Islet of Langerhans (tissue), 1 donor: ENCODE measurements around the gene HS3ST3A1.
"Not testable (repeated sequence)": the region's sequence is repeated elsewhere in the genome, so short reads cannot be mapped to it uniquely, and the experiment has no call there.

Experiments
- FAIRE-seq: peaks from one replicate; lab custom pipeline; 2011; peaks lifted over from hg19 to GRCh38; lab: Jason Lieb, UNC

HS3ST3A1 gene

DNA sequence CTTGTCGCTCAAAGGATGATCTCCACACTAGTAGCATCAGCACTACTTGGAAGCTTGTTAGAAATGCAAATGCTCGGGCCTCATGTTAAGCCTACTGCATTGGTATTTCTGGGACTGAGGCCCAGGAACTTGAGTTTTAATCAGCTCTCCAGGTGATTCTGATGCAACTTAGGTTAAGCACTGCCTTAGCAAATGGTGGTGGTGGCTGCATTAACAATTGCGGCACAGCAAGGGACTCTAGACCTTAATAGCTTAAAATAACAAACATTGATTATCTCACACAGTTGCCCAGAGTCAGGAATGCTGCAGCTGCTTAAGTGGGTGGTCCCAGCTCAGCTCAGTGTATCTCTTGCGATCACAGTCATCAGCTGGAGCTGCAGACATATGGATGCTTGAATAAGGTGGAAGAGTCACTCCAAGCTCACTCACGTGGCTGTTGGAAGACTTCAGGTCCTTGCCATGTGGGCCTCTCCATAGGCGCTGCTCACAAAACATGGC lies 25.8 kb downstream of the HS3ST3A1 start:
- FAIRE-seq = no peak

DNA sequence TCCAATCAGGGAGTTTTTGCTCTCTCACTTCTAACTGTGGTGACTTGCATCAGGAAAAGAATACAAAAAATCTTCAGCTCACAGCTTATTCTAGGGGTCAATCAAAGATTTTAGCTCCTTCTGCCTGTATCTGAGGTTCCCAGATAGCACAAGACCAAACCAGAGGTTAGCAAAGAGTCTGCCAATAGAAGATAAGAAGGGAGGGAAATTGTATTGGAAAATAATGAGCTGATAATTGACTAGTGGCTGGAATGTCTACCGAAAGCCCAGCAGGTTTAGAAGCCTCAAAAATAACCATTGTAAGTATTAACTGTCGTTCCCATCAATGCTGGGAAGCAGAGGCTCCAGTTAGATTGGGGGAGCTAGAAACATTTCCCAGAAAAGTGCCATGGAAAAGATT lies 26.3 kb downstream of the HS3ST3A1 start:
- no peak for FAIRE-seq

DNA sequence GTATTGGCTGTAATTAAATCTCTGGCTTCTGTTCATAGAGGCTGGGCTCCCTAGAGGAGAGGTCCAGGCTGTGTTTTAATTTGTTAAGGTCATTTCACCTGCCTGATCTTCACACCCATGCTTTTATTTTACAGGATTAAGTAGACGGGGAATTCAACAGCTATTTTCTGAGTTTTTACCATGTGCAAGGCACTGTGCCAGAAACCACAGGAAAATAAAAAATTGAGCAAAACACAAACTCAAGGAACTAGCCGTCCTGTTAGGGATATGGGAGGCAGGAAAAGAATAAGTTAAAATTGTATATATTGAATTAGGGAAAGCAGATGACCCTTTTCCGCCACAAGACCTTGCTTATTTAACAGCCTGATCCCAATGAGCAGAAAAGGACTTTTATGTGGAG lies 29.1 kb downstream of the HS3ST3A1 start:
- FAIRE-seq = no peak

DNA sequence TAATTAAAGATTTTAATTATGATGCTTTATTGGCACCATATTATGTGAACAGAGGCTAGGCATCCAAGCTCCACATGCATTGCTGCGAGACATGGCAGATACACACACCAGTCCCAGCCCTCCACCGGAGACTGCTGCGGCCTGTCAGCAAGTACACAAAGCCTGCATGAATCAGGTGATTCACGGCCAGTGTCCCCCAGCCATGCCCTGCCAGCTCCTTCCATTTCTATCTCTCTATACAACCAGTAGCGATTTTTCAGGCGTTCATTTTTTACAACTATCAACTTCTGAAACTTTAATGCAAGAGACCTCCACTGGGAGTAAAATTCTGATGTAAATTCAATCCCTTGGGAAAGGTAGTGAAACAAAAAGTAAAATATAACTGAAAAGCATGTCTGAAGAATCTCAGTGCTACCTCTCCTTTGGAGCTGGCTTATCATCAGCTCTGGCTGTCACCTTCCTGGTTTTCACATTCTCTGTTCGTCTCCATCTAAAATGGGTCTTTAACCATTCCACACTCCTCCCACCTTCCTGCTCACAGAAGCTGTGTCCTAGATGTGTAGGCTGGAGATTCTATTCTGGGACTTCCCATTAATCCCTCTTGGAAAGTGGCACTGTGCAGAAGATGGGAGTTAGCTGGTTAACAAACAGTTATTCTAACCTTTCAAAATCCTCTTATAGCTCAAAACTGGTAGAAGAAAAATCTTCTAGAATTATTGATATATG lies 32.2 kb downstream of the HS3ST3A1 start:
- no peak for FAIRE-seq

DNA sequence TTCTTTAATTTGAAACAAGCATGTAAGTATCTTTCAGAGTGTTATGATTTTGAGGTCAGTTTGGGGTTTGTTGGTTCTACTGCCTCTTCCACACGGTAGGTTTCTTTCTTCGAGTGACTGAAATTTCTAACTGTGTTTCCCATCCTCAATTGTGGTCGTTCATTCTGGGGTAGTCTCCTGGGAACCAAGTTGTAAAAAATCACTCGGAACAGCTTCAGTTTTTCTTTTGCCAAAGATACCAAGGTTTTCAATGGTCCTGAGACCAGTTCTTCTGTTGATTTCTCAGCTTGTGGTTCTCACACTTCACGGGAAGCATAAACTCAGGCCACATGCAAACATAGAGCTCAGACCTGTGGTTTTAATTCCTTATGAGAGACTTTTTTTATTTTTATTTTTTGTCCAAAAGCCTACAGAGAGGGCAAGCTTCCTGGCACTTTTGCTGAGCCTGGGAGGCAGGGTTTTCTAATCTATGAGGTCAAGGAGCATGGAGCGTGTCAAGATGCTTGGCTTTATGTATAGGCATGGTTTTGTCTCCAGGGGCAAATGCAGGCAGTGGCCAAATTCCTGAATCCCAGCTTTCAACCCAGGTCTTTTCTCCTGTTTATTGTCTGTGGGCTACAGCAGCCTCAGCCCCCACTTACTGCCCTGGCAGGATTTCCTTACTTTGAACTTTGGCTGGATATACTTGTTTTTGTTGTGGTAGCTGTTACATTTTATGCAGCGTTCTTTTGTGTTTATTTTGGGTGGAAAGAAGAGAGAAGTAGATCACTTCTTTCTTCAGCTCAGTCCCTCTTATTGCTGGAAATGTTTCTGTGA lies 32.9 kb downstream of the HS3ST3A1 start:
- FAIRE-seq = no peak

DNA sequence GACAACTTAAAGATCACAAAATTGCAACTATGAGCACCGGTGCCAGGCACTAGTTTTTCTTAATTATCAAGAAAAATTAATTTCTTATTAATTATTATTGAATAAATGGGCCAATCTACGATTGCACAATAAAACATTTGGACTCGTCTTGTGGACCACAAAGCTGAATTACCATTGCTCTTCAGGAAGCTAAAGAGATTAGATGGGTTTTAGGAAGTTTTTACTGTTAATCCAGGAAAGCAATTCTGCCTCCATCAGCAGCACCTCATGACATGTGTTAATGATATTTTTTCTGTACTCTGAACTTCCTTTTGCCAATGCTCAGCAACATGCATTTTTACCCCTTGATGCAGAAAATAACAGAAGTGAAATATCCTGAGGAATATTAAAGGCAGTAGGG lies 37.9 kb downstream of the HS3ST3A1 start:
- no peak for FAIRE-seq

DNA sequence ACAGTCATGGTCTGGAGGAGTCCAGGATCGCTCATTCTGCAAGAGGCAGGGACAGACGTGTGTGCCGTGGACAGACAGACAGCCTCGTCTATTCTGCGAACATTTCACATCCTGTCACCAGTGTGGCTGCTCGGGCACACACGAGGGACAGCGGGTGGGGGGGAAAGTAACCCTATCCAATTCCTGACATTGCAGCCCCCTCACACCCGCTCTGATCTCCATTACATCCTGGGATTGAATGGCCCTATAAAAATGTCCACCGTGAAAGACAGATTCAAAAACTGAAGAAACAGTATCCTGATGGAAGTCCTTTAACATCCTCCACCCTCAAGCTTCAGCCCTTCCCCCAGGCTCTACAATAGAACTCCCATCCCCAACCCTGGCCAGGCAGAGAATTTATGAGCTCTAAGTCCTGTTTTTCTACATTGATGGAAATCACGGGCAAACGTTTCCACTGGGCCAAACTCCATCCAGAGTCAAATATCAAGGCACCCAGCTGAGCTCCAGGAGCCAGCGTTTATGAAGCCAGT lies 39.4 kb downstream of the HS3ST3A1 start:
- no peak for FAIRE-seq

DNA sequence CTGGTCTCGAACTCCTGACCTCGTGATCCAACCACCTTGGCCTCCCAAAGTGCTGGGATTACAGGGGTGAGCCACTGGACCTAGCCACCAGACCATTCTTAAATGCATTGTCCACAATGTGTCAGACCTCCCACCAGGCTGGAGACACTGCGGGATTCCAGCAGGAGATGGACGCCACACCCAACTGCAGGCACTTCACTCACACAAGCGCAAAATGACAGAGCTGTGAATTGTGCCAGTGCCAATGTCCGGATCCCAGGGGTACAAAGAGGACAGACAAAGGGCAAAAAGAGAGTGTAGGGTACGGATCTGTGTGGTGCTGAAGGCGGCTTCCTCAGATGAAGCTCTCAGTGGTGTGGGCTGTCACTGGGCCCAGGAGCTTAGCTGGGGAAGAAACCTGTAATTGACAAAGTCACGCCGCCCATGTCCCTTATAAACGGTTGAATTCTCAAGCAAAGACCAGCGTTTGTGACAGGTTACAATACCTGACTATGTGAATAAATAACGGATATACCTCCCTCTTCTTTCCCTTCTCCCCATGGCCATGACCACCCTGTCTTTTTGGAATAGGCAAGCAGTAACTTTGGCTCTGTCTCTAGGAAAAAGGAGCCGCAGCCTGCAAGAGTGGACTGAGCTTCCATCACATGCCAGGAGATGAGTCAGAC lies 40.0 kb downstream of the HS3ST3A1 start:
- no peak for FAIRE-seq

DNA sequence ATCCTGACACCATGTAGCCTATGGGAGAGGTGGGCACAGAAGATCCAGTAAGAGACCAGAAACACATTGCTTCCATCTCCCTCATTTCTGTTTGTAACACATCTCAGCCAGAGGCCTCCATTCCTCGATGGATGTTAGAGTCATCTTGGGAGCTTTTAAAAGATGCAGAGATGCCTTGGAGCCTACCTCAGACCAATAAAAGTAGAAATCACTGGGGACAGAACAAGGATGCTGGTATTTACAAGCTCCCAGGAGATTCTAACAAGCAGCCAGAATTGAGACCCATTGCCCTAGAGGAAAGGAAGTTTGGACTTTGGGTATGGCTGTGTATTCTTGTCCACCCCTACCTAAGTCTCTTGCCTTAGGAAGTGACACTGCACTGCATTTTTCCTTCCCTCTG lies 40.8 kb downstream of the HS3ST3A1 start:
- FAIRE-seq = no peak

DNA sequence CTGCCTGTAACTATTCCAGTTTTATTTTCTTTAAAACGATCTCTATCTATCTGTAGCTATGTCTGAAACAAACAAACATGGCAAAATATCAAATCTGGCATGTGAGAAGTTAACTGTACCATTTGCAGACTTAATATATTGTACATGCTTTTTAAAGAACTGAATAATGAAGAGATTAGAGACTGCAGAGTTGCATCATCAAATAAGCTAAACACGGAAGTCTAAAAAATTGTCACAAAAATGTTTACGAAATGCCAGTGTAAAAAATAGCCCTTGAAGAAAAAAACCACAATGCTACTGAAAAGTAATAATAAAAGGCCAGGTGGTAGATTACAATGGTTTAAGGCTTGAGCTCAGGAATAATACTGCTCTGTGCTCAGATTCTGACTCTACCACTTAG lies 43.1 kb downstream of the HS3ST3A1 start:
- no peak for FAIRE-seq

DNA sequence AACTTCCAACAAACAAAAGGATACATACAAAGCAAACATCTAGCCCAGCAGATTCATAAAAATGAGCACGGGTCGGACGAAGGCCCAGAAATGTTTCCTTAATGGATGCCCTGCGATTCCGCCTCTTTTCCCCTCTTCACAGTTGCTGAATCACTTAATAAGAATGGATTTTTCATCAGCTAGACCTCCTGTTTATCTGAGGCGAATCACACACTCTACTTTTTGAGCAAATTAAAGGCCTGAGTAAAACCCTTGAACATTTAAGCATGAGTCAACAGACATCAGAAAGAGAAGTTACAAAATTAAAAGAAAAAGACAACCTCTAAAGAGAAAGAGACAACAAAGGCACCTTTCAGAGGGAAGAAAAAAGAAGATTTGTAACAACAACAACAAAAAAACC lies 44.7 kb downstream of the HS3ST3A1 start:
- FAIRE-seq = no peak

DNA sequence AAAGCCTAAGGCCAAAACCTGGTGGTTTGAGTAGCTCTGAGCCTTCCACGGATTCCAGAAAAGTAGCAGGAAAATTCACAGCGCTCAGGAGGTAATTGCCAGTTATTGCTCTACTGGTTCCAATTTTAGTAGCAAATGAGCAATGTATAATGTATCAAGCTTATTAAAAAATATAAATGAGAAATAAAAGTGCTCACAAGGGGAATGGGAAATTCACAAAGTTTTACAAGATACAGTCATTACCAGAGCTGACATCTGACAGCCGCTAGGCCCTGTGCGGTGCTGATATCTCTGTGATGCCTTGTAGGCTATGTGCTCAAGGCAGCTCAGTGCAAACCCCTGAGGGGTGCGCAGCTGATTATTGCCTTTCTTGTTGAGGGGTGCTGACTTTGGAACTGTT lies 47.5 kb downstream of the HS3ST3A1 start:
- no peak for FAIRE-seq

DNA sequence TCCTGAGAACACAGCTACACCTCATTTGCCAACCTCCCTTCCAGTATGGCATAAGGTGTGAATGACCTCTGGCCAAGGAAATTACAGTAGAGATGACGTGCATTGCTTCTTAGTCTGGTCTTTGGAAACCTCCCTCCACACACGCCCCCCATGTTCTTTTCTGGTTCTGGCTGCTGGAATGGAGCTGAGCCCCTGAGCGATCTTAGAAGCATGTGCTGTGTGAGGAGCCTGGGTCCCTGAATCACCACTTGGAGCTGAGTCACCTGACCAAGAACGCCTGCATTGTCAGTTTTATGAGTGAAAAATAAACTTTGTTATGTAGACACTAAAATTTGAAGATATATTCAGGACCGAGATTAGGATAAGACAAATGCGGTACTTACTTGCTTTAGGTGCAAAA lies 51.4 kb downstream of the HS3ST3A1 start:
- no peak for FAIRE-seq

DNA sequence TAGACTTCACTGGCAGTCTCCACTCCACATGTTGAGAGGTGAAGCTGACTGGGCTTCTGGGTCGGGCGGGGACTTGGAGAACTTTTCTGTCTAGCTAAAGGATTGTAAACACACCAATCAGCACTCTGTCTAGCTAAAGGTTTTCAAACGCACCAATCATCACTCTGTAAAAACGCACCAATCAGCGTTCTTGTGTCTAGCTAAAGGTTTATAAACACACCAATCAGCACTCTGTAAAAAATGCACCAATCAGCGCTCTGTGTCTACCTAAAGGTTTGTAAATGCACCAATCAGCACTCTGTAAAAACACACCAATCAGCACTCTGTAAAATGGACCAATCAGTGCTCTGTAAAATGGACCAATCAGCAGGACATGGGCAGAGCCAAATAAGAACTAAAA lies 53.2 kb downstream of the HS3ST3A1 start:
- not testable (repeated sequence) for FAIRE-seq

DNA sequence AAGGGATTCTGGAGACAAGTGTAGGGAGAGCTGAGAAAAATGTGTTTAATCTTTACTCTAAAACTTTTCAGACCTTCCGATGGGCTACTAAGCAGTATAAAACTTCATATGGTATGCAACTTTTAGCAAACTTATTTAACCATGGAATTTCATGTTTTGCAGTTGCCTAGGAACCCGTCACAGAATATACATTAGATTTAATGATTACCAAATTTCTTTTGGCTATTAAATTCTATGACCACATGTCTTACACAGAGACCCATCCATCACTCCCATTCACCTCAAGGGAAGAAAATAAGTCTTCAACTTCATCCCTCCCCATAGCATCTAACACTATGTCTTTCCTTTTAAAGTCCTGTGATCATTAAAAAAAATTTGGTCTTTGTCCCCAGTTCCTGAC lies 54.9 kb downstream of the HS3ST3A1 start:
- no peak for FAIRE-seq

DNA sequence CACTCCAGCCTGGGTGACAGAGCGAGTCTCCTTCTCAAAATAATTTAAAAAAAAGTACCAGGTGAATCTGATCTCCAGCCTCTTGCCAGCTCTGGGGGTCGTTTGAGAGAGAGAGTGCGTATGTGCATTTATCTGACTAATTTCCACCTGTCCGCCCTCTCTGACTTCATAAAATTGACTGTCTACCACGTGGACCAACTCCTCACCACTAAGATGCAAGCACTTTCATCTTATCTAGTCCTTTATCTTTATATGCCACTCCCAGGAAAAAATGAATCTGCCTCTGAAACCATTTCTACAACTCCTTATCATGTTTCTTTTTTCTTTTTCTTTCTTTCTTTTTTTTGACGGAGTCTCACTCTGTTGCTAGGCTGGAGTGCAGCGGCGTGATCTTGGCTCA lies 55.8 kb downstream of the HS3ST3A1 start:
- FAIRE-seq = no peak

DNA sequence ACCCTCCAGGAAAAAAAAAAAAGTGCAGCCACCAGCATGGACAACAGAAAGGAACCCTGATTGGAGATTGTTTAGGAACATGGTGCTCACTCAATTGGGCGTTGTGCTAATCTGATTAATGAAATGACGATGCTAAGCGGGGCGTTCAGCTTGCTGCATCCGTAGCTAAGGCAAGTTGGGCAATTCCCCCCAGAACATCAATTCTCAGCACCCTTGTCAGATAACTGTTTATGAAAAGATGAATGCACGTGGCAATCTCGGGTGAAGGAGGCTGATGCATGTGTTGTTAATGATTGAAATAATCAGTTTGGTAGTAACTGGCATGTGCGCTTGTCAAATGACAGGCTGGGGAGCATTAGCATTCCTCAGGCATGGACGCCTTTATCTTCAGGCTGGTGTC lies 57.0 kb downstream of the HS3ST3A1 start:
- no peak for FAIRE-seq

DNA sequence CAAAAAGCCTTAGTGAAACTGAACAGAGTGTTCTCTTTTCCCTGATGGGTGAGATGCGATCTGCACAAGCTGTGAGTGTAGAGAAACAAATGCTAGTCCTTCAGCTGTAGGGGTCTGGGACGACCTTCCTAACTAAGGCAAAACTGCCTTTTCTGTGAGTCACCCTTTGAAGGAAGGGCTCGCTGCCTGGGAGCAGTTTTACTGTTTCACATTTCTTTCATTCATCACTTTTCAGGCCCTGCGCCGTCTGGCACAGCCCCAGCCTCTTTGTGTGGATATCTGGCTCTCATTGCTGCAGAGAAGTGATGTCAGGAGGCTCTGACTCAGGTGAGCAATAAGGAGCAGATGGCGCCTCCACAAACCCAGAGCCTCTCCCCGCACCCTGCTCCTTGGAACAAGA lies 57.4 kb downstream of the HS3ST3A1 start:
- FAIRE-seq = no peak

DNA sequence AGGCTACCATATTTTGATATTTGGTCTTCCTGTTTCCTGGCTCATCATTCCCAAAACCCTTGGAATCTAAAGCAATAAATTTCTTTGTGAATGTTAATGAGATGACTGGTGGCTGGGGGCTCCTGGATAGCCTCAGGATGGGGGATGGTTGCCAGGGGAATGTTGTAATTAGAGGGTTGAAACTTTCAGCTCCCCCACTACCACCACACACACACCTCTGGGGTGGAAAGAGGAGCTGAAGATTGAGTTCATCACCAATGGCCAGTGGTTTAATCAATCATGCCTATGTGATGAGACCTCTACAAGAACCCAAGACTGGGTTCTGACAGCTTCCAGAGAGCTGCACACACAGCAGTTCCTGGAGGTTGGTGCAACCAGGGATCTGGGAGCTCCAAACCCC lies 59.1 kb downstream of the HS3ST3A1 start:
- FAIRE-seq = no peak

DNA sequence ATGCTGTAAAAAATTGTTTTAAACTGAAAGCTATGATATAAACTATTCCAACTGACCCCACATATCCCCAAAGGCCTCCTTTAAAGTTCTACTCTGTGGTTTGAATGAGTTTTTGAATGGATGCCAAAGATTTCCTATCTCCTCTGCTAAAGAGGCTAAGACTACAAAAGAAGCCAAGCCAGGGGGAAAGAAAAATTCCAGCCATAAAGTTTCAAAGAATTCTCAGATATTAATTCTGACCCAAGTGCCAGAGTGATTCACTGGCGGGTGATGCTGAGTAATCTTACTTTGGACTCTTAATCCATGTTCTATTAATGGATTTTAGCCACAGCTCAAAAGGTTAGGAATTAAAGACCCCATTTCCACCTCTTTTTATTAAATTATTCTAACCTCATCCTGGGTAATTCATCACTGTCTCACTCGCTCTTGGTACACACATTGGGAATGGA lies 60.7 kb downstream of the HS3ST3A1 start:
- no peak for FAIRE-seq

DNA sequence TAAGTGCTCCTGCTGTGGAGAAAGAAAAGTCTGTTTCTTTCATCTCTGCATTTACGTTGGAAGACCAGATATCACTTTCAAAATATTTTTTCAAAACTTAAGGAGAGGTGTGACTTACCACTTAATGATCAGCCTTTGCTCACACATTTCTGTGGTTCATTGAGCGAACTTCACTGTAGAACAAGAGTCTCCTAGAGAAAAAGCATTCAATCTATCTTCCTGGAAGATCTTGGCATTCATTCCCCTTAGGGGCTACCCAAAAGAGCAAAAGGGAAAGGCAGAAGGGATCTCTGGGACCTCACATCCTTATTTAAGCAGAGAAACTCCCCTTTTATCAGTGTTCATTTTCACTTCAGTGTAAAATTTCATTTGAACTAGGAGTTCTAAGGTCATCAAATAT lies 61.2 kb downstream of the HS3ST3A1 start:
- no peak for FAIRE-seq

DNA sequence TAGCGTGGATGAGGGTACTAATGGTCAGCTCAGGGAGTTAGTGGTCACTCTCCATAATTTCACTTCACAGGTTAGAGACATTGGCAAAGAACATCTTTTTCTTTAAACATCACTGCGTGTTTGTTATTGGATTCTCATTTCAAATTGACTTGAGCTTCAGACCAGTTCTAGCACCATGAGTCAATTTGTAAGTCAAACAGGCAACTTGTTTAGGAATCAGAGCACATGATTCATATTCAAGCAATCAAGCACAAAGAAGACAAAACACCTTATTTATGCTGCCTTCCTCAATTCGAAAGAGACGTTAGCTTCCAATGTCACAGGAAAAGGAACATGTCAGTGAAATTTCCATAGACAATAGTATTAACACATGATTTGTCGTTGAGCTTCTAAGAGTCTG lies 62.3 kb downstream of the HS3ST3A1 start:
- no peak for FAIRE-seq

DNA sequence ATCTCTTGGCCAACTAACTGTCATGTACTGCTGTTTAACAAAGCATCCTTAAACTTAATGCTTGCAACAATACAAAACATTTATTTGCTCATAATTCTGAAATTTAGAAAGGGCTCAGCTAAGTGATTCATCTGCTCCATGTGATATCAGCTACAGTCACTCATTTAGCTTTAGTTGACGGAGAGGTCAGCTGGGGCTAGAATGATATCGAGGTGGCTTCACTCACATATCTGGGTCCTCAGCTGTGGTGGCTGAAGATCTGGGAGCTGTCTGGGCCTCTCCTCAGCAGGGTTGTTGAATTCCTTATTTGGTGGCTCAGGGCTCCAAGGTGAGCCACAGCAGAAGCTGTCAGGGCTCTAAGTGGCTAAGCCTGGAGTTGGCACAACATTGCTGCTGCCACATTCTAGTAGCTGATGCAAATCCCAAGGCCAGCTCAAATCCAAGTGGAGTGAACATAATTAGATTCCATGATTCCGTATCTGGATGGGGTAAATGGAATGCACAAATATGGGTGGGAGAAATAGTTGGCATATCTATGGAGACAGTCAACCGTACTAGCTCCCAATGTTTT lies 62.8 kb downstream of the HS3ST3A1 start:
- FAIRE-seq = no peak
